8988T (cell line): ENCODE measurements around the gene TNS1.

Experiments used
- DNase-seq: peaks from one replicate; pipeline ENCODE4 v3.0.0; 2011

The TNS1 gene

GRCh38 chr2:217997510-217997909, 5.3 kb downstream of the TNS1 start:
- no peak for DNase-seq

GRCh38 chr2:217996361-217996760, 6.4 kb downstream of the TNS1 start:
- no peak for DNase-seq

- DNase-seq, result no peak
Measured at GRCh38 chr2:217995731-217996231, 7.0 kb downstream of the TNS1 start.

GRCh38 chr2:217994776-217995274, 8.0 kb downstream of the TNS1 start:
- DNase-seq, result no peak

GRCh38 chr2:217993817-217994463, 8.9 kb downstream of the TNS1 start:
- DNase-seq, result peak; percentile 91

- DNase-seq, result no peak
Measured at GRCh38 chr2:217993138-217993537, 9.7 kb downstream of the TNS1 start.

GRCh38 chr2:217992061-217992460, 10.7 kb downstream of the TNS1 start:
- no peak for DNase-seq

GRCh38 chr2:217990791-217991465, 11.9 kb downstream of the TNS1 start:
- DNase-seq, result no peak

GRCh38 chr2:217990389-217990788, 12.4 kb downstream of the TNS1 start:
- DNase-seq, result no peak

- DNase-seq, result no peak
Measured at GRCh38 chr2:217989221-217989948, 13.4 kb downstream of the TNS1 start.

- DNase-seq, result no peak
Measured at GRCh38 chr2:217988840-217989204, 14.0 kb downstream of the TNS1 start.

- peak; percentile 71 for DNase-seq
Measured at GRCh38 chr2:217988014-217988839, 14.6 kb downstream of the TNS1 start.

GRCh38 chr2:217987391-217987790, 15.4 kb downstream of the TNS1 start:
- DNase-seq, result no peak

GRCh38 chr2:217986256-217986961, 16.4 kb downstream of the TNS1 start:
- no peak for DNase-seq

- DNase-seq, result no peak
Measured at GRCh38 chr2:217983276-217984233, 19.2 kb downstream of the TNS1 start.

GRCh38 chr2:217981971-217982370, 20.8 kb downstream of the TNS1 start:
- DNase-seq, result no peak

GRCh38 chr2:217981084-217981730, 21.6 kb downstream of the TNS1 start:
- no peak for DNase-seq

- DNase-seq, result no peak
Measured at GRCh38 chr2:217980591-217980990, 22.2 kb downstream of the TNS1 start.

GRCh38 chr2:217980036-217980435, 22.8 kb downstream of the TNS1 start:
- no peak for DNase-seq

- no peak for DNase-seq
Measured at GRCh38 chr2:217979151-217979811, 23.5 kb downstream of the TNS1 start.
